ENCODE results near the gene INVS.

Gene INVS

DNA sequence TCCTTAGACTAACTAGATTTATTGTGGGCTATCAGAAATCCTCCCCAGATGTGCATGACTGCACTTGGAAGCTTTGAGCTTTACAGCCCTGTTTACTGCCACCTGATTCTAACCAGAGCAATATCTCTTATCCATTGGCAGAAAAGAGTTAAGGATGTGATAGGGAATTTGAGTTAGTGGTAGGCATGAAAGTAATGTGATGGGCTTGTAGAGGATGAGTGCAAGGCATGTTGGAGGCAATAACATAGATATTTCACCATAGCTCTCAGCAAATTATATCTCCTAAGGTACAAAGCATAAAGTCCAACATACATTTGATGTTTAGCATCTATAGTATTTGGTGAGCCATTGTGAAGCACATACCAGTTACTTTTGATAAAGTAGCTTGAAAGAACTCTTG is 103.8 kb downstream of the INVS start:
- H3K9me3 Mint-ChIP-seq, result no peaks in the 10 kb centered on the region
- no peaks in the 10 kb centered on the region for H3K27me3 Mint-ChIP-seq
- peaks cover 0 to 5% of the 10 kb centered on the region in 2 donors for H3K4me1 Mint-ChIP-seq (ENCODE audit: low read depth in 2 of 2)
- no peak overlapping the region for H3K4me3 Mint-ChIP-seq
- H3K36me3 Mint-ChIP-seq (ENCODE audit: insufficient read depth), result no peaks in the 10 kb centered on the region
- DNase-seq (no peak), ATAC-seq (replicated peaks) (no peak)
- no peak overlapping the region for H3K27ac Mint-ChIP-seq

GRCh38 chr9:100204796-100205195 is 105.8 kb downstream of the INVS start:
- H3K27me3 Mint-ChIP-seq, result no peaks in the 10 kb centered on the region
- no peaks in the 10 kb centered on the region for H3K36me3 Mint-ChIP-seq (ENCODE audit: insufficient read depth)
- no peak overlapping the region for H3K4me3 Mint-ChIP-seq
- DNase-seq, result no peak
- ATAC-seq (replicated peaks), result no peak
- H3K4me1 Mint-ChIP-seq (ENCODE audit: low read depth in 2 of 2), result peaks cover under 1 to 6% of the 10 kb centered on the region in 2 donors
- H3K27ac Mint-ChIP-seq, result no peak overlapping the region
- H3K9me3 Mint-ChIP-seq, result no peaks in the 10 kb centered on the region

DNA sequence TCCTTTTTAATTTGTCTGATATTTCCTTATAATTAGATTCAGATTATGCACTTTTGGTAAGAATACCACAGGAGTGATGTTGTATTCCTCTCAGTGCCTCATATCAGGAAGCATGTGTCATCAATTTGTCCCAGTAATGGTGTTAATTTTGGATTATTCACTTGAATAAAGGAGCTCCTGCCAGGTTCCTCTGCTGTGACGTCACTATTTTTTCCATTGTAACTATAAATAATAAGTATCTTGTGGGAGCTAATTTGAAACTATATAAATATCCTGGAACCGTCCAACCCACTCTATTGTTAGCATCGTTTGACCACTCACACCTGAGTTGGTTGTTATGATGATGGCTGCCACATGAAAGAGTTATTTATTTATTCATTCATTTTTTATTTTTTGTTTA is 107.9 kb downstream of the INVS start:
- peaks cover 4 to 6% of the 10 kb centered on the region in 2 donors for H3K4me1 Mint-ChIP-seq (ENCODE audit: low read depth in 2 of 2)
- no peaks in the 10 kb centered on the region for H3K9me3 Mint-ChIP-seq
- no peak for ATAC-seq (replicated peaks)
- H3K27ac Mint-ChIP-seq, result no peak overlapping the region
- DNase-seq, result no peak
- no peaks in the 10 kb centered on the region for H3K27me3 Mint-ChIP-seq
- no peak overlapping the region for H3K4me3 Mint-ChIP-seq
- no peaks in the 10 kb centered on the region for H3K36me3 Mint-ChIP-seq (ENCODE audit: insufficient read depth)

DNA sequence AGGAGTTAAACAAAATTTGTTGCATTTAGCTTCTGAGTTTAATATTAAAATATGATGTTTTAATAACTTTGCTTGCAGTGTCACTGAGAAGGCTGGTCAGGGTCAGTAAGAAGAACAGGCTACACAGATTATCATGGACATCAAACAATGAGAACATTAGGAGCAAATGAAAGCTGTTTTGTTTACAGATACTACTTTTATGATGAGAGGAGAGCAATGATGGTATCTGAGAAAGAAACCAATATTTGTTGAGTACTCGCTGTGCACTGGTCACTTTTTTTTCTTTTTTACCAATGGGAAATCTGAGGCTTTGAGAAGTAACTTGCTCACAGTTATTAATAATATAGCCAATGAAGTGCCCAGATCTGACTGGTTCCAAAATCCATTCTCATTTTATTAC is 109.6 kb downstream of the INVS start:
- Mint-ChIP-seq H3K4me1 (ENCODE audit: low read depth in 2 of 2) (peaks cover 4 to 6% of the 10 kb centered on the region in 2 donors), H3K27ac (peak overlapping the region in 1 of 2 donors; percentile 88), H3K36me3 (ENCODE audit: insufficient read depth) (peaks cover 3% of the 10 kb centered on the region), H3K9me3 (no peaks in the 10 kb centered on the region), H3K4me3 (peak overlapping the region in 1 of 2 donors; percentile 89), H3K27me3 (no peaks in the 10 kb centered on the region)
- ATAC-seq (replicated peaks) (no peak), DNase-seq (no peak)

GRCh38 chr9:100211476-100211875 is 112.4 kb downstream of the INVS start:
- ATAC-seq (replicated peaks) (no peak), DNase-seq (no peak)
- H3K27ac Mint-ChIP-seq, result no peak overlapping the region
- H3K9me3 Mint-ChIP-seq, result no peaks in the 10 kb centered on the region
- H3K27me3 Mint-ChIP-seq, result no peaks in the 10 kb centered on the region
- peaks cover 4 to 6% of the 10 kb centered on the region in 2 donors for H3K4me1 Mint-ChIP-seq (ENCODE audit: low read depth in 2 of 2)
- peaks cover 3% of the 10 kb centered on the region for H3K36me3 Mint-ChIP-seq (ENCODE audit: insufficient read depth)
- H3K4me3 Mint-ChIP-seq, result no peak overlapping the region

- Mint-ChIP-seq H3K27me3 (no peaks in the 10 kb centered on the region), H3K4me1 (ENCODE audit: low read depth in 2 of 2) (peaks cover 4 to 6% of the 10 kb centered on the region in 2 donors), H3K27ac (no peak overlapping the region), H3K36me3 (ENCODE audit: insufficient read depth) (peaks cover 3% of the 10 kb centered on the region), H3K4me3 (no peak overlapping the region), H3K9me3 (no peaks in the 10 kb centered on the region)
- ATAC-seq (replicated peaks) (no peak), DNase-seq (no peak)
Observed at GRCh38 chr9:100213730-100214477, 114.9 kb downstream of the INVS start.

DNA sequence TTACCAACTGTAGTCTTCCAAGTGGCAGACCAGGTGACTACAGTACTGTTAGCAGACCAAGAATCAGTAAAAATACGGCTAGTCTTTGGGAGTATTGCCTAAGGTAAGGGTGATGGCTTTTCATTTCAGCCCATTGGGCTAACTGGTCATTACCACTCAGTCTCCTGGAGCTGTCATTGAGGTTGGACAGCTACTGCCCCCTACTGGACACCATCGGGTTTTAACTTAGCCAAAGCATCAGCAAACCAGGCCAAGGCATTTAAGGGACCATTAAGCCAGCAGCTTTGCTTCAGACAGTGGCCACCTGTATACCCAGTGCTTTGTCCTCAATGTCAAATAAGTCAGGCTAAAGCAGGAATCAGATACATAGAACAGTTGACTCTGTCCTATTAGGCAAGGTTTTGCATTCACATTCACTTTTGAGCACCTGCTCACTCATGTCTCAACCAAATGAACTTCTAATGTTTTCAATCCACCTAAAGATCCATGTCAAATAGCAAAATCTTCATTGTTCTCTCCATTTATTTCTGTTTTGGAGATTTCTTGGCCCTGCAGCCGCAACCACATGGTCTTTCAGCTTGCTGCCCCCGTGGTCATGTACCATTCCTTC is 117.2 kb downstream of the INVS start:
- DNase-seq, result peak; percentile 46 to 62 (median 50)
- Mint-ChIP-seq H3K4me1 (ENCODE audit: low read depth in 2 of 2) (no peaks in the 10 kb centered on the region), H3K27me3 (no peaks in the 10 kb centered on the region), H3K36me3 (ENCODE audit: insufficient read depth) (peaks cover 3% of the 10 kb centered on the region), H3K4me3 (no peak overlapping the region), H3K9me3 (no peaks in the 10 kb centered on the region), H3K27ac (no peak overlapping the region)
- peak; percentile 74 for ATAC-seq (replicated peaks)

GRCh38 chr9:100217536-100217935 is 118.5 kb downstream of the INVS start:
- DNase-seq, result no peak
- Mint-ChIP-seq H3K27ac (no peak overlapping the region), H3K27me3 (no peaks in the 10 kb centered on the region), H3K36me3 (ENCODE audit: insufficient read depth) (peaks cover 3% of the 10 kb centered on the region), H3K9me3 (no peaks in the 10 kb centered on the region), H3K4me3 (no peak overlapping the region), H3K4me1 (ENCODE audit: low read depth in 2 of 2) (no peaks in the 10 kb centered on the region)
- ATAC-seq (replicated peaks), result no peak

DNA sequence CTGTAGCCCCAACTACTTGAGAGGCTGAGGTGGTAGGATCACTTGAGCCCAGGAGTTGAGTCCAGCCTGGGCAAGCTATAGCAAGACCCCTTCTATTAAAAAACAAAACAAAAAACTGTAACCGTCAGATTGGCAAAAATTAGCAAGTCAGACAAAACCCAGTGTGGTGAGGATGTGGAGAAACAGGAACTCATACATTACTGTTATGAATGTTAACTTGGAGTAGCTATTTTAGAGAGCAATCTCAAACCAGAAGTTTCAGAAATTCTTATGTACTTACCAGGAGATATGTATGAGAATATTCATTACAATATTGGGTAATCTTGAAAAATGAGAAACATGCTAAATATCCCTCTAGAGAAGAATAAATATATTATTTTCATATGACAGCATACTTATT is 120.3 kb downstream of the INVS start:
- H3K4me3 Mint-ChIP-seq, result no peak overlapping the region
- H3K27ac Mint-ChIP-seq, result no peak overlapping the region
- no peak for ATAC-seq (replicated peaks)

GRCh38 chr9:100220936-100221335 is 121.9 kb downstream of the INVS start:
- Mint-ChIP-seq H3K4me3 (no peak overlapping the region), H3K4me1 (ENCODE audit: low read depth in 2 of 2) (no peaks in the 10 kb centered on the region), H3K36me3 (ENCODE audit: insufficient read depth) (no peaks in the 10 kb centered on the region), H3K27ac (peak overlapping the region in 1 of 2 donors; percentile 10), H3K9me3 (no peaks in the 10 kb centered on the region), H3K27me3 (no peaks in the 10 kb centered on the region)
- DNase-seq (no peak), ATAC-seq (replicated peaks) (no peak)

More for the DNA sequence above, 120.3 kb downstream of the INVS start:
- no peaks in the 10 kb centered on the region for H3K36me3 Mint-ChIP-seq (ENCODE audit: insufficient read depth)
- H3K4me1 Mint-ChIP-seq (ENCODE audit: low read depth in 2 of 2), result no peaks in the 10 kb centered on the region
- H3K27me3 Mint-ChIP-seq, result no peaks in the 10 kb centered on the region
- no peak for DNase-seq
- H3K9me3 Mint-ChIP-seq, result no peaks in the 10 kb centered on the region

GRCh38 chr9:100221538-100221937 is 122.5 kb downstream of the INVS start:
- Mint-ChIP-seq H3K27ac (peak overlapping the region in 1 of 2 donors; percentile 10), H3K27me3 (no peaks in the 10 kb centered on the region), H3K4me3 (no peak overlapping the region), H3K36me3 (ENCODE audit: insufficient read depth) (no peaks in the 10 kb centered on the region), H3K9me3 (no peaks in the 10 kb centered on the region), H3K4me1 (ENCODE audit: low read depth in 2 of 2) (no peaks in the 10 kb centered on the region)
- DNase-seq (no peak), ATAC-seq (replicated peaks) (no peak)

- DNase-seq, result no peak
- H3K9me3 Mint-ChIP-seq, result no peaks in the 10 kb centered on the region
- H3K27me3 Mint-ChIP-seq, result no peaks in the 10 kb centered on the region
- no peak for ATAC-seq (replicated peaks)
- H3K36me3 Mint-ChIP-seq (ENCODE audit: insufficient read depth), result peaks cover 7% of the 10 kb centered on the region
- H3K4me3 Mint-ChIP-seq, result no peak overlapping the region
- no peaks in the 10 kb centered on the region for H3K4me1 Mint-ChIP-seq (ENCODE audit: low read depth in 2 of 2)
- peak overlapping the region in 1 of 2 donors; percentile 22 for H3K27ac Mint-ChIP-seq
Observed at GRCh38 chr9:100222674-100223073, 123.6 kb downstream of the INVS start.

DNA sequence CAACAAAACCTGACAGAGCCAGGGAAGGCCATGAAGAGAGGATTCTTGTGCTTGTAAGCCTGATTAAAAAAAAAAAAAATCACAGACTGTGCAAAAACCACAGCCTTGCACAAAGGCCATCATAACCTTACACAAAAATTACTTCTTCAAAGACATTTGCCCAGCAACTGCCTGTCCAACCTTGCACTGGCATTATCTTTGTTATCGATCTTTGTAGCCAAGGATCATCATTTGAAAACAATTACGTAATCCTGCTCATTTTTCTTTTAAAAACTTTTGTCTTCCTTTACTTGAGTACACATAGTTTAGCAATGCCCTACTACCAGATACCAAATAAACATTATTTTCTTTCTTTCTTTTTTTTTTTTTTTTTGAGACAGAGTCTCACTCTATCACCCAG is 128.6 kb downstream of the INVS start:
- DNase-seq (no peak), ATAC-seq (replicated peaks) (no peak)
- H3K9me3 Mint-ChIP-seq, result no peaks in the 10 kb centered on the region
- H3K36me3 Mint-ChIP-seq (ENCODE audit: insufficient read depth), result peaks cover 21% of the 10 kb centered on the region
- no peak overlapping the region for H3K27ac Mint-ChIP-seq
- H3K4me1 Mint-ChIP-seq (ENCODE audit: low read depth in 2 of 2), result no peaks in the 10 kb centered on the region
- no peaks in the 10 kb centered on the region for H3K27me3 Mint-ChIP-seq
- H3K4me3 Mint-ChIP-seq, result no peak overlapping the region

GRCh38 chr9:100228352-100228869 is 129.4 kb downstream of the INVS start:
- Mint-ChIP-seq H3K9me3 (no peaks in the 10 kb centered on the region), H3K4me1 (ENCODE audit: low read depth in 2 of 2) (peaks cover 1 to 5% of the 10 kb centered on the region in 2 donors), H3K27me3 (no peaks in the 10 kb centered on the region), H3K4me3 (no peak overlapping the region), H3K27ac (no peak overlapping the region), H3K36me3 (ENCODE audit: insufficient read depth) (peaks cover 21% of the 10 kb centered on the region)
- DNase-seq (no peak), ATAC-seq (replicated peaks) (no peak)

All from effector memory CD8-positive, alpha-beta T cell (primary cell).